GM12864 (cell line): ENCODE data around the gene LEF1.

Experiments used
- DNase-seq: peaks from one replicate; pipeline ENCODE4 v3.0.0-alpha.2; 2011; ENCODE audit warnings: low read depth
- H3K4me3 ChIP-seq: 2 replicates; pipeline ENCODE4 v1.5.1; 2011; ENCODE audit warnings: mild to moderate bottlenecking, low read depth, low read length, control low read depth
- CTCF ChIP-seq: IDR thresholded peaks from 2 replicates; pipeline ENCODE4 v1.5.1; 2011; ENCODE audit warnings: low read depth, mild to moderate bottlenecking, moderate library complexity, low read length, control low read depth, inconsistent platforms; ENCODE audit errors: missing control alignments

LEF1 gene

GRCh38 chr4:108042927-108043326, 125.8 kb downstream of the LEF1 start:
- TF ChIP-seq CTCF, result no peak
- no peak overlapping the region for H3K4me3 ChIP-seq
- DNase-seq, result no peak

- H3K4me3 ChIP-seq, result no peak overlapping the region
- DNase-seq, result no peak
- TF ChIP-seq CTCF, result no peak
Measured at GRCh38 chr4:108037884-108038283, 130.8 kb downstream of the LEF1 start.

GRCh38 chr4:108036213-108036612, 132.5 kb downstream of the LEF1 start:
- peak; percentile 53 for DNase-seq
- no peak for TF ChIP-seq CTCF
- no peak overlapping the region for H3K4me3 ChIP-seq

- DNase-seq, result no peak
- TF ChIP-seq CTCF, result no peak
- no peak overlapping the region for H3K4me3 ChIP-seq
Measured at GRCh38 chr4:108035691-108036090, 133.0 kb downstream of the LEF1 start.

- DNase-seq, result no peak
- no peak for TF ChIP-seq CTCF
- H3K4me3 ChIP-seq, result no peak overlapping the region
Measured at GRCh38 chr4:108034565-108034964, 134.2 kb downstream of the LEF1 start.

GRCh38 chr4:108033348-108033747, 135.4 kb downstream of the LEF1 start:
- DNase-seq, result no peak
- no peak overlapping the region for H3K4me3 ChIP-seq
- TF ChIP-seq CTCF, result no peak

- no peak for TF ChIP-seq CTCF
- no peak overlapping the region for H3K4me3 ChIP-seq
- DNase-seq, result no peak
Measured at GRCh38 chr4:108031427-108032083, 137.2 kb downstream of the LEF1 start.
